GM12878 (cell line): ENCODE results near the gene CLK1. TPM values are rescaled to one million over a fixed set of nuclear protein-coding genes. Genes with fewer than 3 reads are reported as not detected.
A peak's percentile ranks its signal among the peaks of the same experiment; 100 is the strongest.

Experiments used
- ATAC-seq: fragments of 200-7000 bp; cut with Tn5 transposase; 3 replicates; pipeline ENCODE4 v1.9.1; 2020; ENCODE audit warnings: mild to moderate bottlenecking, moderate library complexity
- BruUV-seq: library from RNA; stranded (reverse); fragments of 400-500 nt; replicated peaks from 2 replicates; lab custom pipeline; 2021; lab: Mats Ljungman, UMichigan
- CTCF ChIA-PET: fragments of 300-600 bp; sonication (Branson Sonifier 250); formaldehyde crosslinking; extraction: SDS; loops from one replicate; lab custom pipeline; 2021; ENCODE audit warnings: inconsistent platforms; lab: Yijun Ruan, JAX
- POLR2A ChIA-PET: fragments of 350-600 bp; formaldehyde crosslinking; extraction: SDS; loops from one replicate; lab custom pipeline; 2021; ENCODE audit warnings: inconsistent platforms; lab: Charles Lee
- RAD21 ChIA-PET: fragments of 300-600 bp; sonication (Branson Sonifier 250); formaldehyde crosslinking; loops from one replicate; lab custom pipeline; 2023; ENCODE audit warnings: antibody characterized with exemption; ENCODE audit not compliant: unreplicated experiment; lab: Charles Lee
- SMC1A ChIA-PET: fragments of 300-600 bp; sonication (Branson Sonifier 250); formaldehyde crosslinking; loops from one replicate; lab custom pipeline; 2023; ENCODE audit not compliant: unreplicated experiment, uncharacterized antibody; lab: Charles Lee
- DNase-seq: peaks from one replicate; pipeline ENCODE4 v3.0.0-alpha.2; 2011; ENCODE audit warnings: low read depth, low spot score
- FAIRE-seq: peaks from 3 replicates; lab custom pipeline; 2011; peaks lifted over from hg19 to GRCh38; lab: Jason Lieb, UNC
- H2AFZ ChIP-seq: 2 replicates; pipeline ENCODE4 v1.6.0; 2011; ENCODE audit warnings: low read depth, low read length, control low read depth; ENCODE audit not compliant: control insufficient read depth
- H3K27ac ChIP-seq: 2 replicates; pipeline ENCODE4 v1.5.1; 2011; ENCODE audit warnings: control low read depth; ENCODE audit not compliant: control insufficient read depth, insufficient read depth
- H3K27me3 ChIP-seq, 2 experiments: replicated peaks in 1 of 2; 2 replicates each; pipeline versions ENCODE4 v1.6.0 to v1.6.1; 2011; ENCODE audit warnings: low read length in 1 of 2; ENCODE audit not compliant: control insufficient read depth in 2 of 2, insufficient read depth in 2 of 2
- H3K36me3 ChIP-seq, 2 experiments: 2 replicates each; pipeline ENCODE4 v1.5.1; 2011; ENCODE audit warnings: low read length in 1 of 2; ENCODE audit not compliant: control insufficient read depth in 2 of 2, insufficient read depth in 2 of 2
- H3K4me1 ChIP-seq: 2 replicates; pipeline ENCODE4 v1.6.1; 2011; ENCODE audit warnings: mild to moderate bottlenecking, low read length, moderate library complexity, mixed read lengths; ENCODE audit not compliant: control insufficient read depth, insufficient read depth
- H3K4me2 ChIP-seq: 2 replicates; pipeline ENCODE4 v1.6.0; 2011; ENCODE audit warnings: control low read depth; ENCODE audit not compliant: control insufficient read depth, insufficient read depth
- H3K4me3 ChIP-seq: fragments of 200-600 bp; sonication (generic); 2 replicates; pipeline ENCODE4 v1.5.1; 2016
- H3K79me2 ChIP-seq: 2 replicates; pipeline ENCODE4 v1.6.0; 2011; ENCODE audit warnings: low read length; ENCODE audit not compliant: control insufficient read depth, insufficient read depth
- H3K9ac ChIP-seq: 2 replicates; pipeline ENCODE4 v1.8.0; 2011; ENCODE audit warnings: low read length, control low read depth, mixed read lengths; ENCODE audit not compliant: control insufficient read depth, insufficient read depth
- H3K9me3 ChIP-seq: replicated peaks from 3 replicates; pipeline ENCODE4 v1.5.1; 2011; ENCODE audit warnings: mild to moderate bottlenecking, low read length; ENCODE audit not compliant: control insufficient read depth, insufficient read depth
- H4K20me1 ChIP-seq: 2 replicates; pipeline ENCODE4 v1.6.0; 2011; ENCODE audit not compliant: control insufficient read depth, insufficient read depth
- CREM ChIP-seq: IDR thresholded peaks from 2 replicates; pipeline ENCODE4 v1.6.1; 2014; ENCODE audit warnings: antibody characterized with exemption, low read depth
- GATAD2B ChIP-seq: fragments of 450-650 bp; conservative IDR thresholded peaks from 2 replicates; pipeline ENCODE4 v1.6.1; 2017; ENCODE audit warnings: low read depth, mild to moderate bottlenecking, moderate library complexity
- LARP7 ChIP-seq: fragments of 450-650 bp; IDR thresholded peaks from 2 replicates; pipeline ENCODE4 v1.6.1; 2017; ENCODE audit warnings: mild to moderate bottlenecking
- MLLT1 ChIP-seq: fragments of 450-650 bp; IDR thresholded peaks from 2 replicates; pipeline ENCODE4 v1.6.1; 2016; ENCODE audit warnings: mild to moderate bottlenecking
- NBN ChIP-seq: fragments of 450-650 bp; IDR thresholded peaks from 2 replicates; pipeline ENCODE4 v1.6.1; 2016
- NFYB ChIP-seq: IDR thresholded peaks from 2 replicates; pipeline ENCODE4 v1.6.1; 2011; ENCODE audit warnings: low read depth, mild to moderate bottlenecking, low read length, improper control_type of control experiment, moderate library complexity; ENCODE audit not compliant: insufficient read depth
- PRDM15 ChIP-seq: fragments of 450-650 bp; formaldehyde crosslinking; IDR thresholded peaks from 2 replicates; pipeline ENCODE4 v1.4.0; 2020; ENCODE audit warnings: mild to moderate bottlenecking, moderate library complexity
- RCOR1 ChIP-seq: conservative IDR thresholded peaks from 2 replicates; pipeline ENCODE4 v1.6.1; 2012; ENCODE audit warnings: low read depth, low read length, improper control_type of control experiment
- RELB ChIP-seq: fragments of 450-650 bp; IDR thresholded peaks from 2 replicates; pipeline ENCODE4 v1.6.1; 2017; ENCODE audit warnings: low read depth, mild to moderate bottlenecking, moderate library complexity
- RUNX3 ChIP-seq: IDR thresholded peaks from 2 replicates; pipeline ENCODE4 v1.6.1; 2012; ENCODE audit warnings: low read length, inconsistent platforms
- SMARCA5 ChIP-seq: fragments of 450-650 bp; IDR thresholded peaks from 2 replicates; pipeline ENCODE4 v1.6.1; 2017; ENCODE audit warnings: mild to moderate bottlenecking
- SREBF2 ChIP-seq: IDR thresholded peaks from 2 replicates; pipeline ENCODE4 v1.6.1; 2012; ENCODE audit warnings: mild to moderate bottlenecking, low read length
- ZBTB33 ChIP-seq: fragments of 450-650 bp; IDR thresholded peaks from 2 replicates; pipeline ENCODE4 v1.6.1; 2017; ENCODE audit warnings: mild to moderate bottlenecking
- ZNF622 ChIP-seq: fragments of 450-650 bp; IDR thresholded peaks from 2 replicates; pipeline ENCODE4 v1.6.1; 2017; ENCODE audit warnings: mild to moderate bottlenecking, inconsistent platforms
- WGBS: methylation state at CpG from one replicate; pipeline ENCODE4 v1.1.6; 2016; ENCODE audit warnings: low lambda C conversion rate; ENCODE audit not compliant: insufficient replicate concordance, insufficient coverage; ENCODE audit errors: missing lambda C conversion rate; 5-methylcytosine and 5-hydroxymethylcytosine counted together
- in situ Hi-C: fragments of 300-500 bp; cut with MboI; formaldehyde crosslinking; loops from 9 replicates; pipeline ENCODE4 v1.14.3; 2018; ENCODE audit warnings: mixed read lengths
- intact Hi-C: fragments of 100-400 bp; cut with micrococcal nuclease; formaldehyde crosslinking; loops from one replicate; pipeline ENCODE4 v1.14.2; 2022; ENCODE audit not compliant: unreplicated experiment
- polyA plus RNA-seq, 11 experiments: library from polyadenylated mRNA; depleted of rRNA in 4 of 11; unstranded in 6 of 11; stranded (reverse) in 5 of 11; fragments of >200 nt; fragmentation: Nextera tagmentation in 4 of 11; fragmentation: Illumina TruSeq in 1 of 11; extraction: Ambion mirVana in 4 of 11; extraction: Trizol in 1 of 11; gene quantifications; 1 replicate in 1 of 11; 2 replicates in 10 of 11; pipeline versions ENCODE4 v1.2.1 to v1.2.3, GENCODE V29; 2011 to 2016; ENCODE audit warnings: inconsistent platforms in 2 of 11, missing spikeins in 2 of 11, low read depth in 1 of 11
- total RNA-seq, 4 experiments: library from RNA; depleted of rRNA in 3 of 4; stranded (reverse); fragments of >200 nt in 3 of 4; fragmentation: Illumina TruSeq in 1 of 4; extraction: Trizol in 1 of 4; gene quantifications; 2 replicates each; pipeline versions ENCODE4 v1.2.1 to v1.2.3, GENCODE V29; 2013 to 2021

Gene CLK1
- total and polyA plus RNA-seq, 10 of the 15 experiments (the other 5 are each of a cell fraction or from before 2014, with no cell fraction given): 61.2 to 221 (median 80.1) TPM

GRCh38 chr2:200905618-200906296 lies 41.3 kb upstream of the CLK1 start:
- H3K9me3 ChIP-seq: no peaks in the 10 kb centered on the region
- H4K20me1 ChIP-seq: no peaks in the 10 kb centered on the region
- H3K27me3 ChIP-seq: no peaks in the 10 kb centered on the region
- no peak overlapping the region for H3K4me3 ChIP-seq
- FAIRE-seq: no peak
- H3K27ac ChIP-seq: no peak overlapping the region
- H3K9ac ChIP-seq: no peak overlapping the region
- H3K4me1 ChIP-seq: no peaks in the 10 kb centered on the region
- H2AFZ ChIP-seq: no peak overlapping the region
- no peak for DNase-seq
- no TSS peak for BruUV-seq
- in situ Hi-C loops: loop anchor here (5.0 kb wide), 3 partner anchors 167 to 327 kb away; partner anchors contain the start of genes HYCC2 and NDUFB3
- no peaks in the 10 kb centered on the region for H3K79me2 ChIP-seq
- H3K36me3 ChIP-seq: peaks cover 5 to 12% of the 10 kb centered on the region in 2 experiments; a peak in 2 of 4 replicates
- ATAC-seq: peak; percentile 89
- intact Hi-C loops: loop anchor here (1.0 kb wide), 2 partner anchors 164 to 272 kb away; no protein-coding TSS in a partner anchor
- no peak overlapping the region for H3K4me2 ChIP-seq
- WGBS: 50% methylated on average over 2 of the region's 2 CpGs
- ChIA-PET RAD21 (interaction anchor here (0.6 to 6.3 kb wide), 19 partner anchors 16 to 327 kb away, joined by 3 to 82 read pairs (median 4); partner anchors contain the start of genes CASP10, NIF3L1, ORC2 and PPIL3), SMC1A (interaction anchor here (0.6 to 8.2 kb wide), 25 partner anchors 7 to 438 kb away, joined by 3 to 144 read pairs (median 4); partner anchors contain the start of genes CASP10 and ORC2), POLR2A (interaction anchor here (0.9 to 1.8 kb wide), 6 partner anchors 161 to 326 kb away, joined by 3 to 7 read pairs (median 4); partner anchors contain the start of gene CASP10), CTCF (interaction anchor here (0.6 to 8.2 kb wide), 38 partner anchors 9 to 327 kb away, joined by 3 to 256 read pairs (median 4); partner anchors contain the start of genes CASP10, HYCC2, NDUFB3 and NIF3L1)
- no peak for TF ChIP-seq RUNX3
- no peak for TF ChIP-seq PRDM15 (CRISPR knock-in tag)
- TF ChIP-seq SREBF2: no peak
- TF ChIP-seq CREM: no peak
- no peak for TF ChIP-seq GATAD2B
- TF ChIP-seq RCOR1: no peak
- TF ChIP-seq NFYB: no peak
- TF ChIP-seq SMARCA5: no peak
- TF ChIP-seq ZNF622: no peak
- TF ChIP-seq ZBTB33: no peak
- no peak for TF ChIP-seq LARP7
- no peak for TF ChIP-seq RELB
- TF ChIP-seq NBN: no peak
- no peak for TF ChIP-seq MLLT1
